ENCODE data around the gene RTP5.

DNA sequence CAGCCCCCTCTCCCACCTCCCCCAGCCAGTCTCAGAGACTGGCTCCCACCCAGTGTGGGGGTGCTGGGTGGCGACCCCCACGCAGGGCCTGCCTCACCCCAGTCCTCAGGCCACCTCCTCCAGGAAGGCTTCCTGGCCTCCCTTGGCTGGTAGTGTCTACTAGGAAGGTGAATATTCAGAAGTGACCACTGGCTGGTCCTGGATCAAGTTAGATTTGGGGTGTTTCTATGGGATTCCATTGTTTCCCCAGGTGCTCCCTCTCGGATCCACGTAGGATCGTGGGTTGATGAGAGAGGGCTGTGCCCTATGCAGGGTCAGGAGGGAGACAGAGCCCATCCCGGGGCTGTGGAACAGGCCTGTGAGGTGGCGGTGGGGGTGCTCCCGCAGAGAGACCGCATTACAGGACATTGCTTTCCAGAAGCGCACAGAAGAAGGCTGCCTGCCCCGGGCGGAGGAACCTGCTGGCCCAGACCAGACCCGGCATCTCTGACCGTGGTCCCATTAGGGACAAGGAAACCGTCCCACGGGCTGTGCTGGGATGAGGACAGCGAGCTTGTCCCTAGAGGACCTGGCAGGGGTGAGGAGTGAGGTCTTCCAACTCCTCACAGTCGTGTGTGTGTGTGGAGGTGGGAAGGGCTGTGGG, 14.2 kb upstream of the RTP5 start:
- TF ChIP-seq, protein P1, sequence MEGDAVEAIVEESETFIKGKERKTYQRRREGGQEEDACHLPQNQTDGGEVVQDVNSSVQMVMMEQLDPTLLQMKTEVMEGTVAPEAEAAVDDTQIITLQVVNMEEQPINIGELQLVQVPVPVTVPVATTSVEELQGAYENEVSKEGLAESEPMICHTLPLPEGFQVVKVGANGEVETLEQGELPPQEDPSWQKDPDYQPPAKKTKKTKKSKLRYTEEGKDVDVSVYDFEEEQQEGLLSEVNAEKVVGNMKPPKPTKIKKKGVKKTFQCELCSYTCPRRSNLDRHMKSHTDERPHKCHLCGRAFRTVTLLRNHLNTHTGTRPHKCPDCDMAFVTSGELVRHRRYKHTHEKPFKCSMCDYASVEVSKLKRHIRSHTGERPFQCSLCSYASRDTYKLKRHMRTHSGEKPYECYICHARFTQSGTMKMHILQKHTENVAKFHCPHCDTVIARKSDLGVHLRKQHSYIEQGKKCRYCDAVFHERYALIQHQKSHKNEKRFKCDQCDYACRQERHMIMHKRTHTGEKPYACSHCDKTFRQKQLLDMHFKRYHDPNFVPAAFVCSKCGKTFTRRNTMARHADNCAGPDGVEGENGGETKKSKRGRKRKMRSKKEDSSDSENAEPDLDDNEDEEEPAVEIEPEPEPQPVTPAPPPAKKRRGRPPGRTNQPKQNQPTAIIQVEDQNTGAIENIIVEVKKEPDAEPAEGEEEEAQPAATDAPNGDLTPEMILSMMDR (IDR thresholded peaks at IDR 0.05; ENCODE audit: low read depth, low read length, poor library complexity, severe bottlenecking) = no peak
- no peak for TF ChIP-seq EZH2phosphoT487 (IDR thresholded peaks at IDR 0.05; ENCODE audit: borderline replicate concordance, low read length)
